ENCODE measurements around the gene TAC3.
"Not testable (repeated sequence)": the region's sequence is repeated elsewhere in the genome, so short reads cannot be mapped to it uniquely, and the experiment has no call there.

TAC3 gene

DNA sequence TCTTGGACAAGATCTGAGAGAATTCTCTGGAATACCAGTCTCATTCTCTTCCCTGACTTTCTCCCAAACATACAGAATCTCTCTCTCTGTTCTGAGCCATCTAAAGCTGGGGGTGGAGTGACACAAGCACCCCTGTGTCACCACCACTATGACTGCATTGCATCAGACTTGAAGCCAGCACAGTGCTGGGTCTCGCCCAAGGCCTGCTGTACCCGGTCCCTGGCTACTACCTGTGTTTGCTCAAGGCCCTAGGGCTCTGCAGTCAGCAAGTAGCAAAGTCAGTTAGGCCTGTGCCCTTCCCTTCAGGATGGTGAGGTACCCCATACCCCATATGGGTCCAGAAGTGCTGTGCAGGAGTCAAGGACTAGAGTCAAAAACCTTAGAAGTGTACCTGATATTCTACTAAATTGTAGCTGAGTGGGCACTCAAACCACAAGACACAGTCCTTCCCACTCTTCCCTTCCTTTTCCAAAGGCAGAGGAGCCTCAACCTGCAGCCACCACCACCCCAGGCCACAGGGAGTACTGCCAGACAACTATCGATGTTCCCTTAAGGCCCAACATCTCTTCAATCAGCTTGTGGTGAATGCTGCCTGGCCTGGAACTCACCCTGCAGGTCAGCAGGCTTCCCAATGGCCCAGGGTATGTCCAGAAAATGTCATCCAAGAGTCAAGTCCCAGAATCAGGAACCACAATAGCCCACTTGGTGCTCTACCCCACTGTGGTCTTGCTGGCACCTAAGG lies 37.8 kb downstream of the TAC3 start:
- no peaks in the 10 kb centered on the region for H4K20me1 ChIP-seq (ENCODE audit: insufficient read depth, low read length, poor library complexity, severe bottlenecking)
- H3K4me3 ChIP-seq (ENCODE audit: low read length, poor library complexity, severe bottlenecking), result no peak overlapping the region
- no peaks in the 10 kb centered on the region for H3K4me1 ChIP-seq (ENCODE audit: insufficient read depth, low read length, poor library complexity, severe bottlenecking)
- H3K9me2 ChIP-seq (replicated peaks; ENCODE audit: low read depth, low read length), result no peaks in the 10 kb centered on the region
- no peaks in the 10 kb centered on the region for H3K27me3 ChIP-seq (ENCODE audit: insufficient read depth, low read length, poor library complexity, severe bottlenecking)
- H3K4me2 ChIP-seq (ENCODE audit: low read depth, low read length, poor library complexity, severe bottlenecking), result no peak overlapping the region
- no peaks in the 10 kb centered on the region for H3F3A ChIP-seq (ENCODE audit: low read depth)
- no peak overlapping the region for H2AFZ ChIP-seq (ENCODE audit: low read length)
- TF ChIP-seq EZH2phosphoT487 (IDR thresholded peaks at IDR 0.05; ENCODE audit: borderline replicate concordance), result no peak
- TF ChIP-seq, protein P1, sequence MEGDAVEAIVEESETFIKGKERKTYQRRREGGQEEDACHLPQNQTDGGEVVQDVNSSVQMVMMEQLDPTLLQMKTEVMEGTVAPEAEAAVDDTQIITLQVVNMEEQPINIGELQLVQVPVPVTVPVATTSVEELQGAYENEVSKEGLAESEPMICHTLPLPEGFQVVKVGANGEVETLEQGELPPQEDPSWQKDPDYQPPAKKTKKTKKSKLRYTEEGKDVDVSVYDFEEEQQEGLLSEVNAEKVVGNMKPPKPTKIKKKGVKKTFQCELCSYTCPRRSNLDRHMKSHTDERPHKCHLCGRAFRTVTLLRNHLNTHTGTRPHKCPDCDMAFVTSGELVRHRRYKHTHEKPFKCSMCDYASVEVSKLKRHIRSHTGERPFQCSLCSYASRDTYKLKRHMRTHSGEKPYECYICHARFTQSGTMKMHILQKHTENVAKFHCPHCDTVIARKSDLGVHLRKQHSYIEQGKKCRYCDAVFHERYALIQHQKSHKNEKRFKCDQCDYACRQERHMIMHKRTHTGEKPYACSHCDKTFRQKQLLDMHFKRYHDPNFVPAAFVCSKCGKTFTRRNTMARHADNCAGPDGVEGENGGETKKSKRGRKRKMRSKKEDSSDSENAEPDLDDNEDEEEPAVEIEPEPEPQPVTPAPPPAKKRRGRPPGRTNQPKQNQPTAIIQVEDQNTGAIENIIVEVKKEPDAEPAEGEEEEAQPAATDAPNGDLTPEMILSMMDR (conservative IDR thresholded peaks at IDR 0.05; ENCODE audit: low read length), result no peak
- H3K9ac ChIP-seq (ENCODE audit: low read depth, low read length, poor library complexity, severe bottlenecking), result no peak overlapping the region
- H3K79me2 ChIP-seq (ENCODE audit: insufficient read depth, low read length), result no peaks in the 10 kb centered on the region
- H3K9me3 ChIP-seq (ENCODE audit: insufficient read depth, low read depth, low read length), result no peaks in the 10 kb centered on the region
- no peaks in the 10 kb centered on the region for H3K36me3 ChIP-seq (ENCODE audit: insufficient read depth, low read length)

DNA sequence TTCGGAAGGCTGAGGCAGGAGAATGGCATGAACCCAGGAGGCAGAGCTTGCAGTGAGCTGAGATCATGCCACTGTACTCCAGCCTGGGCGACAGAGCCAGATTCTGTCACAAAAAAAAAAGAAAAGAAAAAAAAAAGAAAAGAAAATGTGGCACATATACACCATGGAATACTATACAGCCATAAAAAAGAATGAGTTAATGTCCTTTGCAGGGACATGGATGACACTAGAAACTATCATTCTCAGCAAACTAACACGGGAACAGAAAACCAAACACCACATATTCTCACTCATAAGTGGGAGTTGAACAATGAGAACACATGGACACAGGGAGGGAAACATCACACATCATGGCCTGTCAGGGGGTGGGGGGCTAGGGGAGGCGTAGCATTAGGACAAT lies 39.0 kb downstream of the TAC3 start:
- H3K4me1 ChIP-seq (ENCODE audit: insufficient read depth, low read length, poor library complexity, severe bottlenecking), result not testable (repeated sequence)

DNA sequence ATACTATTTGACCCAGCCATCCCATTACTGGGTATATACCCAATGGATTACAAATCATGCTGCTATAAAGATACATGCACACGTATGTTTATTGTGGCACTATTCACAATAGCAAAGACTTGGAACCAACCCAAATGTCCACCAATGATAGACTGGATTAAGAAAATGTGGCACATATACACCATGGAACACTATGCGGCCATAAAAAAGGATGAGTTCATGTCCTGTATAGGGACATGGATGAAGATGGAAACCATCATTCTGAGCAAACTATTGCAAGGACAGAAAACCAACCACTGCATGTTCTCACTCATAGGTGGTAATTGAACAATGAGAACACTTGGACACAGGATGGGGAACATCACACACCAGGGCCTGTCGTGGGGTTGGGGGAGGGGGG lies 42.1 kb downstream of the TAC3 start:
- not testable (repeated sequence) for H3K4me2 ChIP-seq (ENCODE audit: low read depth, low read length, poor library complexity, severe bottlenecking); H4K20me1 ChIP-seq (ENCODE audit: insufficient read depth, low read length, poor library complexity, severe bottlenecking); H3K9me2 ChIP-seq (replicated peaks; ENCODE audit: low read depth, low read length); H3K4me3 ChIP-seq (ENCODE audit: low read length, poor library complexity, severe bottlenecking); H3F3A ChIP-seq (ENCODE audit: low read depth); H3K36me3 ChIP-seq (ENCODE audit: insufficient read depth, low read length); H3K4me1 ChIP-seq (ENCODE audit: insufficient read depth, low read length, poor library complexity, severe bottlenecking); H3K9ac ChIP-seq (ENCODE audit: low read depth, low read length, poor library complexity, severe bottlenecking); H3K79me2 ChIP-seq (ENCODE audit: insufficient read depth, low read length); H2AFZ ChIP-seq (ENCODE audit: low read length); H3K9me3 ChIP-seq (ENCODE audit: insufficient read depth, low read depth, low read length); H3K27me3 ChIP-seq (ENCODE audit: insufficient read depth, low read length, poor library complexity, severe bottlenecking)

More for the DNA sequence above, 39.0 kb downstream of the TAC3 start:
- H3F3A ChIP-seq (ENCODE audit: low read depth); H3K27me3 ChIP-seq (ENCODE audit: insufficient read depth, low read length, poor library complexity, severe bottlenecking); H4K20me1 ChIP-seq (ENCODE audit: insufficient read depth, low read length, poor library complexity, severe bottlenecking); H3K36me3 ChIP-seq (ENCODE audit: insufficient read depth, low read length); H3K9ac ChIP-seq (ENCODE audit: low read depth, low read length, poor library complexity, severe bottlenecking); H3K9me2 ChIP-seq (replicated peaks; ENCODE audit: low read depth, low read length); H3K4me2 ChIP-seq (ENCODE audit: low read depth, low read length, poor library complexity, severe bottlenecking); H3K4me3 ChIP-seq (ENCODE audit: low read length, poor library complexity, severe bottlenecking); H2AFZ ChIP-seq (ENCODE audit: low read length); H3K9me3 ChIP-seq (ENCODE audit: insufficient read depth, low read depth, low read length); H3K79me2 ChIP-seq (ENCODE audit: insufficient read depth, low read length): not testable (repeated sequence)

DNA sequence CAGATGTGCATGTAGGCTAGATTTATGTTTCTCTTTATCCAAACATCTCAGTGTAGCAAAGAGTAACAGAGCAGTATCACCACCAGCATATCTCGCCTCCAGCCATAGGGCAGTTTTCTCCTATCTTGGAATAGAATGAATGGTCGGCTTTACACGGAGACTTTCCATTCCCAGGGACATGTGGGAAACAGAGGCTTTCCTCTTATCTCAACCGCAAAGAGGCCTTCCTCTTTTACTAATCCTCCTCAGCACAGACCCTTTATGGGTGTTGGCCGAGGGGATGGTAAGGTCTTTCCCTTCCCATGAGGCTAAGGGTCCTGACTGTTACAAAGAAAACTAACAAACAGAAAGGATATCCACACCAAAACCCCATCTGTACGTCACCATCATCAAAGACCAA lies 47.4 kb downstream of the TAC3 start:
- not testable (repeated sequence) for H3K27me3 ChIP-seq (ENCODE audit: insufficient read depth, low read length, poor library complexity, severe bottlenecking); H3K79me2 ChIP-seq (ENCODE audit: insufficient read depth, low read length); H3K9me3 ChIP-seq (ENCODE audit: insufficient read depth, low read depth, low read length); H3K4me1 ChIP-seq (ENCODE audit: insufficient read depth, low read length, poor library complexity, severe bottlenecking); H2AFZ ChIP-seq (ENCODE audit: low read length); H3F3A ChIP-seq (ENCODE audit: low read depth); H3K9ac ChIP-seq (ENCODE audit: low read depth, low read length, poor library complexity, severe bottlenecking); H3K9me2 ChIP-seq (replicated peaks; ENCODE audit: low read depth, low read length); H3K4me2 ChIP-seq (ENCODE audit: low read depth, low read length, poor library complexity, severe bottlenecking); H3K4me3 ChIP-seq (ENCODE audit: low read length, poor library complexity, severe bottlenecking); H4K20me1 ChIP-seq (ENCODE audit: insufficient read depth, low read length, poor library complexity, severe bottlenecking); H3K36me3 ChIP-seq (ENCODE audit: insufficient read depth, low read length)

DNA sequence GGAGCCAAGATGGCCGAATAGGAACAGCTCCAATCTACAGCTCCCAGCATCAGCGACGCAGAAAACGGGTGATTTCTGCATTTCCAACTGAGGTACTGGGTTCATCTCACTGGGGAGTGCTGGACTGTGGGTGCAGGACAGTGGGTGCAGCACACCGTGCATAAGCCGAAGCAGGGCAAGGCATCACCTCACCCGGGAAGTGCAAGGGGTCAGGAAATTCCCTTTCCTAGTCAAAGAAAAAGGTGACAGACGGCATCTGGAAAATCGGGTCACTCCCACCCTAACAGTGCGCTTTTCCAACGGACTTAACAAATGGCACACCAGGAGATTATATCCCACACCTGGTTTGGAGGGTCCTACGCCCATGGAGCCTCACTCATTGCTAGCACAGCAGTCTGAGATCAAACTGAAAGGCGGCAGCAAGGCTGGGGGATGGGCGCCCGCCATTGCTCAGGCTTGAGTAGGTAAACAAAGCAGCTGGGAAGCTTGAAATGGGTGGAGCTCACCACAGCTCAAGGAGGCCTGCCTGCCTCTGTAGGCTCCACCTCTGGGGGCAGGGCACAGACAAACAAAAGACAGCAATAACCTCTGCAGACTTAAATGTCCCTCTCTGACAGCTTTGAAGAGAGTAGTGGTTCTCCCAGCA lies 50.2 kb downstream of the TAC3 start:
- H3K9ac ChIP-seq (ENCODE audit: low read depth, low read length, poor library complexity, severe bottlenecking); H3K9me3 ChIP-seq (ENCODE audit: insufficient read depth, low read depth, low read length); H3K9me2 ChIP-seq (replicated peaks; ENCODE audit: low read depth, low read length); H3K4me1 ChIP-seq (ENCODE audit: insufficient read depth, low read length, poor library complexity, severe bottlenecking); H4K20me1 ChIP-seq (ENCODE audit: insufficient read depth, low read length, poor library complexity, severe bottlenecking); H2AFZ ChIP-seq (ENCODE audit: low read length); H3F3A ChIP-seq (ENCODE audit: low read depth); H3K4me2 ChIP-seq (ENCODE audit: low read depth, low read length, poor library complexity, severe bottlenecking); H3K27me3 ChIP-seq (ENCODE audit: insufficient read depth, low read length, poor library complexity, severe bottlenecking); H3K4me3 ChIP-seq (ENCODE audit: low read length, poor library complexity, severe bottlenecking); H3K79me2 ChIP-seq (ENCODE audit: insufficient read depth, low read length); H3K36me3 ChIP-seq (ENCODE audit: insufficient read depth, low read length): not testable (repeated sequence)

DNA sequence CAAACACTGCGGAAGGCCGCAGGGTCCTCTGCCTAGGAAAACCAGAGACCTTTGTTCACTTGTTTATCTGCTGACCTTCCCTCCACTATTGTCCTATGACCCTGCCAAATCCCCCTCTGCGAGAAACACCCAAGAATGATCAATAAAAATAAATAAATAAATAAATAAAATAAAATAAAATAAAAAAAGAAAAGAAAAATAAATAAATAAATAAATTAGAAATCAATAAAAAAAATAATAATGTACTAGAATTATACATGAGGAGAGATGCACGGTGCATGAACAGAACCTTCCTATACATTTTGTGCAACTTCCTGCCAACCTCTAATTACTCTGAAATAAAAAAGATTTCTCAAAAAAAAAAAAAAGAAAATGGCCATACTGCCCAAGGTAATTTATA lies 51.2 kb downstream of the TAC3 start:
- not testable (repeated sequence) for H4K20me1 ChIP-seq (ENCODE audit: insufficient read depth, low read length, poor library complexity, severe bottlenecking); H3K9ac ChIP-seq (ENCODE audit: low read depth, low read length, poor library complexity, severe bottlenecking); H3K36me3 ChIP-seq (ENCODE audit: insufficient read depth, low read length); H3K9me3 ChIP-seq (ENCODE audit: insufficient read depth, low read depth, low read length); H3K9me2 ChIP-seq (replicated peaks; ENCODE audit: low read depth, low read length); H3K4me2 ChIP-seq (ENCODE audit: low read depth, low read length, poor library complexity, severe bottlenecking); H3F3A ChIP-seq (ENCODE audit: low read depth); H3K4me1 ChIP-seq (ENCODE audit: insufficient read depth, low read length, poor library complexity, severe bottlenecking); H2AFZ ChIP-seq (ENCODE audit: low read length); H3K27me3 ChIP-seq (ENCODE audit: insufficient read depth, low read length, poor library complexity, severe bottlenecking); H3K4me3 ChIP-seq (ENCODE audit: low read length, poor library complexity, severe bottlenecking); H3K79me2 ChIP-seq (ENCODE audit: insufficient read depth, low read length)

All from Loucy (cell line).